ENCODE data around the gene ADAMTS14. TPM values are rescaled to one million over a fixed set of nuclear protein-coding genes. Genes with fewer than 3 reads are reported as not detected.

ADAMTS14 gene
- total and polyA plus RNA-seq, 7 donors = 0.03 to 0.18 (median 0.06) TPM; not detected in 3

- no peaks in the 10 kb centered on the region for H3K9me3 ChIP-seq
- TF ChIP-seq CTCF (IDR thresholded peaks at IDR 0.05) = no peak
- DNase-seq (no peak), ATAC-seq (no peak)
- 87 to 94% (median 91%) methylated on average over 3 of the region's 3 CpGs for WGBS, 3 donors
- H3K36me3 ChIP-seq (ENCODE audit: insufficient read depth in 1 of 2, low read depth in 1 of 2) = no peaks in the 10 kb centered on the region
- no peaks in the 10 kb centered on the region for H3K27me3 ChIP-seq (ENCODE audit: insufficient read depth in 3 of 3, low read length in 2 of 3)
- no peak overlapping the region for H3K27ac ChIP-seq
- no peak overlapping the region for H3K4me3 ChIP-seq
- intact Hi-C loops (cut with DNase I) = no loop called here
- H3K4me1 ChIP-seq = no peaks in the 10 kb centered on the region
These were observed 135.2 kb downstream of the ADAMTS14 start for GRCh38 chr10:70807556-70807955.

GRCh38 chr10:70809011-70809611, 136.8 kb downstream of the ADAMTS14 start:
- TF ChIP-seq CTCF (IDR thresholded peaks at IDR 0.05) = no peak
- H3K36me3 ChIP-seq (ENCODE audit: insufficient read depth in 1 of 2, low read depth in 1 of 2) = no peaks in the 10 kb centered on the region
- H3K4me3 ChIP-seq = no peak overlapping the region
- no peaks in the 10 kb centered on the region for H3K9me3 ChIP-seq
- no peak overlapping the region for H3K27ac ChIP-seq
- ATAC-seq = no peak
- 85 to 87% (median 86%) methylated on average over 6 of the region's 6 CpGs for WGBS, 3 donors
- intact Hi-C loops (cut with DNase I) = no loop called here
- no peak for DNase-seq
- no peaks in the 10 kb centered on the region for H3K27me3 ChIP-seq (ENCODE audit: insufficient read depth in 3 of 3, low read length in 2 of 3)
- H3K4me1 ChIP-seq = no peaks in the 10 kb centered on the region

GRCh38 chr10:70809726-70810125, 137.4 kb downstream of the ADAMTS14 start:
- 89 to 95% (median 92%) methylated on average over 2 of the region's 2 CpGs for WGBS, 3 donors
- no peak for TF ChIP-seq CTCF (IDR thresholded peaks at IDR 0.05)
- Histone ChIP-seq H3K27ac (no peak overlapping the region), H3K4me1 (no peaks in the 10 kb centered on the region), H3K36me3 (ENCODE audit: insufficient read depth in 1 of 2, low read depth in 1 of 2) (no peaks in the 10 kb centered on the region), H3K9me3 (no peaks in the 10 kb centered on the region), H3K4me3 (no peak overlapping the region), H3K27me3 (ENCODE audit: insufficient read depth in 3 of 3, low read length in 2 of 3) (no peaks in the 10 kb centered on the region)
- intact Hi-C loops (cut with DNase I) = no loop called here
- ATAC-seq (no peak), DNase-seq (no peak)

GRCh38 chr10:70810967-70811366, 138.7 kb downstream of the ADAMTS14 start:
- no peaks in the 10 kb centered on the region for H3K27me3 ChIP-seq (ENCODE audit: insufficient read depth in 3 of 3, low read length in 2 of 3)
- ATAC-seq = no peak
- no peaks in the 10 kb centered on the region for H3K4me1 ChIP-seq
- WGBS, 3 donors = 0 to 44% (median 42%) methylated on average over 1 of the region's 1 CpG
- no peak overlapping the region for H3K4me3 ChIP-seq
- no peak for DNase-seq
- intact Hi-C loops (cut with DNase I) = no loop called here
- no peak for TF ChIP-seq CTCF (IDR thresholded peaks at IDR 0.05)
- no peaks in the 10 kb centered on the region for H3K9me3 ChIP-seq
- H3K27ac ChIP-seq = no peak overlapping the region
- H3K36me3 ChIP-seq (ENCODE audit: insufficient read depth in 1 of 2, low read depth in 1 of 2) = no peaks in the 10 kb centered on the region

GRCh38 chr10:70811881-70812280, 139.6 kb downstream of the ADAMTS14 start:
- no peaks in the 10 kb centered on the region for H3K27me3 ChIP-seq (ENCODE audit: insufficient read depth in 3 of 3, low read length in 2 of 3)
- H3K36me3 ChIP-seq (ENCODE audit: insufficient read depth in 1 of 2, low read depth in 1 of 2) = no peaks in the 10 kb centered on the region
- intact Hi-C loops (cut with DNase I) = no loop called here
- 70 to 76% (median 75%) methylated on average over 3 of the region's 3 CpGs for WGBS, 3 donors
- peaks cover 3% of the 10 kb centered on the region for H3K4me1 ChIP-seq
- DNase-seq = no peak
- TF ChIP-seq CTCF (IDR thresholded peaks at IDR 0.05) = no peak
- H3K4me3 ChIP-seq = no peak overlapping the region
- H3K9me3 ChIP-seq = no peaks in the 10 kb centered on the region
- H3K27ac ChIP-seq = no peak overlapping the region
- no peak for ATAC-seq
